GM18861 (cell line): ENCODE measurements around the gene KRT14.
"Not testable (repeated sequence)": the region's sequence is repeated elsewhere in the genome, so short reads cannot be mapped to it uniquely, and the experiment has no call there.

ENCODE experiments used
- ATAC-seq: cut with Tn5 transposase; IDR thresholded peaks from one replicate; pipeline ENCODE4 v1.9.1; 2021; ENCODE audit not compliant: unreplicated experiment

Gene KRT14

GRCh38 chr17:41610061-41610517 is 23.4 kb upstream of the KRT14 start:
- ATAC-seq = not testable (repeated sequence)

- ATAC-seq = not testable (repeated sequence)
Measured at GRCh38 chr17:41606930-41607329, 20.2 kb upstream of the KRT14 start.

- ATAC-seq = no peak
Measured at GRCh38 chr17:41602524-41602923, 15.8 kb upstream of the KRT14 start.

- no peak for ATAC-seq
Measured at GRCh38 chr17:41600318-41600717, 13.6 kb upstream of the KRT14 start.

GRCh38 chr17:41599680-41600079 is 13.0 kb upstream of the KRT14 start:
- no peak for ATAC-seq

GRCh38 chr17:41595585-41595984 is 8.9 kb upstream of the KRT14 start:
- ATAC-seq = no peak

GRCh38 chr17:41594363-41594915 is 7.7 kb upstream of the KRT14 start:
- no peak for ATAC-seq

- no peak for ATAC-seq
Measured at GRCh38 chr17:41593306-41593981, 6.7 kb upstream of the KRT14 start.

- ATAC-seq = no peak
Measured at GRCh38 chr17:41592601-41593305, 6.1 kb upstream of the KRT14 start.

- ATAC-seq = no peak
Measured at GRCh38 chr17:41589301-41589700, 2.6 kb upstream of the KRT14 start.

GRCh38 chr17:41588126-41588810 is 1.6 kb upstream of the KRT14 start:
- no peak for ATAC-seq

- no peak for ATAC-seq
Measured at GRCh38 chr17:41585301-41586056, 1.2 kb downstream of the KRT14 start.

- ATAC-seq = not testable (repeated sequence)
Measured at GRCh38 chr17:41584331-41584927, 2.3 kb downstream of the KRT14 start.

- ATAC-seq = no peak
Measured at GRCh38 chr17:41583137-41584127, 3.3 kb downstream of the KRT14 start.

- not testable (repeated sequence) for ATAC-seq
Measured at GRCh38 chr17:41582061-41582968, 4.4 kb downstream of the KRT14 start.

GRCh38 chr17:41581366-41582060 is 5.2 kb downstream of the KRT14 start:
- ATAC-seq = no peak

- no peak for ATAC-seq
Measured at GRCh38 chr17:41580687-41581365, 5.9 kb downstream of the KRT14 start.
